K562 (cell line): ENCODE data around the gene CDKN2C. TPM values are rescaled to one million over a fixed set of nuclear protein-coding genes. Genes with fewer than 3 reads are reported as not detected.

ENCODE experiments used
- CC2D1A ChIP-seq: fragments of 450-650 bp; IDR thresholded peaks from 2 replicates; pipeline ENCODE4 v1.6.1; 2017; ENCODE audit warnings: mild to moderate bottlenecking
- CEBPZ ChIP-seq: fragments of 150-350 bp; IDR thresholded peaks from 2 replicates; pipeline ENCODE4 v1.6.1; 2014; ENCODE audit warnings: low read depth, mild to moderate bottlenecking, low read length, borderline replicate concordance
- CHAMP1 ChIP-seq: fragments of 450-650 bp; IDR thresholded peaks from 2 replicates; pipeline ENCODE4 v1.6.1; 2016; ENCODE audit warnings: mild to moderate bottlenecking
- CHD2 ChIP-seq: IDR thresholded peaks from 2 replicates; pipeline ENCODE4 v1.6.1; 2011; ENCODE audit warnings: low read depth, low read length
- ESRRB ChIP-seq: fragments of 250-450 bp; sonication (Bioruptor Pico); IDR thresholded peaks from 2 replicates; pipeline ENCODE4 v1.5.0; 2020; ENCODE audit warnings: mild to moderate bottlenecking, moderate library complexity, borderline replicate concordance
- HES1 ChIP-seq: fragments of 450-650 bp; IDR thresholded peaks from 2 replicates; pipeline ENCODE4 v1.6.1; 2016; ENCODE audit warnings: low read depth, mild to moderate bottlenecking, moderate library complexity
- ILF3 ChIP-seq: fragments of 450-650 bp; IDR thresholded peaks from 2 replicates; pipeline ENCODE4 v1.6.1; 2018; ENCODE audit warnings: antibody characterized with exemption, mild to moderate bottlenecking, moderate library complexity, borderline replicate concordance
- LCOR ChIP-seq: sonication (generic); formaldehyde crosslinking; IDR thresholded peaks from 2 replicates; pipeline ENCODE4 v1.8.0; 2022; ENCODE audit warnings: mild to moderate bottlenecking, missing genetic modification reagents
- MXI1 ChIP-seq: IDR thresholded peaks from 2 replicates; pipeline ENCODE4 v1.6.1; 2011; ENCODE audit warnings: low read depth, mild to moderate bottlenecking, improper control_type of control experiment, low read length
- NELFE ChIP-seq: IDR thresholded peaks from 2 replicates; pipeline ENCODE4 v1.6.1; 2011; ENCODE audit warnings: mild to moderate bottlenecking; ENCODE audit not compliant: insufficient read depth, insufficient read length
- RBM15 ChIP-seq: fragments of 200-400 bp; formaldehyde crosslinking; IDR thresholded peaks from 2 replicates; pipeline ENCODE4 v1.6.1; 2018; ENCODE audit warnings: mild to moderate bottlenecking, low read length, moderate library complexity; ENCODE audit not compliant: insufficient read depth
- RBM22 ChIP-seq: fragments of 200-400 bp; formaldehyde crosslinking; IDR thresholded peaks from 2 replicates; pipeline ENCODE4 v1.6.1; 2018; ENCODE audit warnings: low read length, low read depth; ENCODE audit not compliant: poor library complexity, severe bottlenecking
- SAP30 ChIP-seq: fragments of 200-600 bp; sonication (generic); IDR thresholded peaks from 2 replicates; pipeline ENCODE4 v1.6.1; 2012; ENCODE audit warnings: borderline replicate concordance, low read depth, mild to moderate bottlenecking, moderate library complexity, low read length, control low read depth, inconsistent platforms; ENCODE audit not compliant: insufficient read depth, poor library complexity, severe bottlenecking
- SNIP1 ChIP-seq: fragments of 450-650 bp; IDR thresholded peaks from 2 replicates; pipeline ENCODE4 v1.7.1; 2017; ENCODE audit warnings: low read depth, mild to moderate bottlenecking
- SNRNP70 ChIP-seq: fragments of 200-400 bp; formaldehyde crosslinking; optimal IDR thresholded peaks from 2 replicates; pipeline ENCODE3; 2017; ENCODE audit warnings: low read depth, low read length
- SP1 ChIP-seq: sonication (generic); formaldehyde crosslinking; IDR thresholded peaks from 2 replicates; pipeline ENCODE4 v1.8.1; 2022; ENCODE audit warnings: mild to moderate bottlenecking, missing genetic modification reagents
- TAF7 ChIP-seq: fragments of 450-650 bp; IDR thresholded peaks from 2 replicates; pipeline ENCODE4 v1.6.1; 2016; ENCODE audit warnings: missing genetic modification characterization, missing compliant biosample characterization
- TARDBP ChIP-seq: fragments of 450-650 bp; IDR thresholded peaks from 2 replicates; pipeline ENCODE4 v1.6.1; 2016
- ZNF133 ChIP-seq: fragments of 250-450 bp; sonication (Bioruptor Pico); IDR thresholded peaks from 2 replicates; pipeline ENCODE4 v1.4.0; 2020; ENCODE audit warnings: mild to moderate bottlenecking
- ZNF24 ChIP-seq: fragments of 450-650 bp; IDR thresholded peaks from 2 replicates; pipeline ENCODE4 v1.6.1; 2016
- ZNF561 ChIP-seq: fragments of 450-650 bp; formaldehyde crosslinking; conservative IDR thresholded peaks from 2 replicates; pipeline ENCODE4 v1.4.0; 2020; ENCODE audit warnings: mild to moderate bottlenecking, moderate library complexity
- ZNF766 ChIP-seq: fragments of 200-800 bp; sonication (Bioruptor generic); conservative IDR thresholded peaks from 2 replicates; pipeline ENCODE4 v1.6.1; 2016; ENCODE audit warnings: missing genetic modification characterization, missing compliant biosample characterization
- polyA plus RNA-seq, 8 experiments: library from polyadenylated mRNA; depleted of rRNA in 4 of 8; stranded (reverse) in 5 of 8; unstranded in 3 of 8; fragments of >200 nt; fragmentation: Nextera tagmentation in 2 of 8; fragmentation: Illumina TruSeq in 1 of 8; extraction: Ambion mirVana in 2 of 8; extraction: Trizol in 1 of 8; gene quantifications; 2 replicates each; pipeline versions ENCODE4 v1.2.1 to v1.2.3, GENCODE V29; 2011 to 2014; ENCODE audit warnings: inconsistent platforms in 1 of 8, missing spikeins in 1 of 8
- total RNA-seq, 7 experiments: library from RNA; depleted of rRNA in 6 of 7; stranded (reverse); fragments of >200 nt in 6 of 7; fragmentation: Illumina TruSeq in 2 of 7; extraction: Trizol in 2 of 7; gene quantifications; 2 replicates each; pipeline versions ENCODE4 v1.2.1 to v1.2.3, GENCODE V29; 2011 to 2021; ENCODE audit warnings: low replicate concordance in 1 of 7

CDKN2C gene
- total and polyA plus RNA-seq, 9 of the 15 experiments (the other 6 are each of a cell fraction or from before 2014, with no cell fraction given) = 11.9 to 74.3 (median 45.9) TPM

GRCh38 chr1:50959913-50960844 is 9.9 kb upstream of the CDKN2C start, which contains the start of gene FAF1 (continued):
- TF ChIP-seq CHAMP1 = no peak; the same call in 1 of the 2 replicates
- peak; percentile 61 for TF ChIP-seq TAF7 (tag)
- no peak for TF ChIP-seq NELFE
- TF ChIP-seq ZNF766 = peak; percentile 45; the same call in 1 of the 2 replicates
- TF ChIP-seq CC2D1A = peak; percentile 62; the same call in 1 of the 2 replicates
- TF ChIP-seq CEBPZ = 0 out of 2 replicates have a peak, but pooled peaks have one; percentile 26
- no peak for TF ChIP-seq ZNF561 (CRISPR knock-in tag)
- TF ChIP-seq SNIP1 = no peak
- TF ChIP-seq ZNF24 = peak; percentile 46; the same call in 1 of the 2 replicates
- peak; percentile 44; the same call in 1 of the 2 replicates for TF ChIP-seq TARDBP
- no peak for TF ChIP-seq RBM22
- TF ChIP-seq MXI1 = peak; percentile 94
- TF ChIP-seq SAP30 = peak; percentile 98
- no peak for TF ChIP-seq ILF3
- no peak for TF ChIP-seq SNRNP70
- TF ChIP-seq SP1 (CRISPR knock-in tag) = peak; percentile 79
- no peak for TF ChIP-seq ESRRB (CRISPR knock-in tag)
- no peak for TF ChIP-seq RBM15
- no peak for TF ChIP-seq HES1
- TF ChIP-seq LCOR (CRISPR knock-in tag) = peak; percentile 87
- 0 out of 2 replicates have a peak, but pooled peaks have one; percentile 3 for TF ChIP-seq ZNF133
- 0 out of 2 replicates have a peak, but pooled peaks have one; percentile 46 for TF ChIP-seq CHD2
